HG03175 (cell line): ENCODE data around the gene SMG9.

Experiments
- ATAC-seq: cut with Tn5 transposase; IDR thresholded peaks from one replicate; pipeline ENCODE4 v1.9.1; 2021; ENCODE audit warnings: mild to moderate bottlenecking, moderate library complexity; ENCODE audit not compliant: unreplicated experiment

SMG9 gene

GRCh38 chr19:43759515-43759914 lies 4.8 kb upstream of the SMG9 start:
- ATAC-seq: no peak

GRCh38 chr19:43755256-43755801 lies 567 bp upstream of the SMG9 start:
- no peak for ATAC-seq

- no peak for ATAC-seq
Observed at GRCh38 chr19:43754253-43754502, 584 bp downstream of the SMG9 start.

- no peak for ATAC-seq
Observed at GRCh38 chr19:43752287-43752875, 2.4 kb downstream of the SMG9 start.

GRCh38 chr19:43751466-43752220 lies 3.1 kb downstream of the SMG9 start:
- no peak for ATAC-seq

GRCh38 chr19:43749898-43750297 lies 4.9 kb downstream of the SMG9 start:
- ATAC-seq: no peak

- ATAC-seq: no peak
Observed at GRCh38 chr19:43749152-43749551, 5.6 kb downstream of the SMG9 start.

GRCh38 chr19:43748685-43749084 lies 6.1 kb downstream of the SMG9 start:
- ATAC-seq: no peak

GRCh38 chr19:43748205-43748594 lies 6.6 kb downstream of the SMG9 start:
- no peak for ATAC-seq

GRCh38 chr19:43747557-43748204 lies 7.1 kb downstream of the SMG9 start:
- ATAC-seq: no peak

GRCh38 chr19:43743059-43743458 lies 11.7 kb downstream of the SMG9 start:
- no peak for ATAC-seq

GRCh38 chr19:43741075-43741825 lies 13.5 kb downstream of the SMG9 start:
- ATAC-seq: no peak

- no peak for ATAC-seq
Observed at GRCh38 chr19:43739439-43740235, 15.1 kb downstream of the SMG9 start.

- no peak for ATAC-seq
Observed at GRCh38 chr19:43738780-43739211, 16.0 kb downstream of the SMG9 start.

- no peak for ATAC-seq
Observed at GRCh38 chr19:43735957-43736356, 18.8 kb downstream of the SMG9 start.

- ATAC-seq: no peak
Observed at GRCh38 chr19:43735013-43735412, 19.7 kb downstream of the SMG9 start.

- ATAC-seq: no peak
Observed at GRCh38 chr19:43731846-43732245, 22.9 kb downstream of the SMG9 start.

GRCh38 chr19:43731346-43731745 lies 23.4 kb downstream of the SMG9 start:
- ATAC-seq: no peak

GRCh38 chr19:43729919-43730318 lies 24.8 kb downstream of the SMG9 start:
- ATAC-seq: no peak

- ATAC-seq: no peak
Observed at GRCh38 chr19:43727593-43727853, 27.2 kb downstream of the SMG9 start.
